ENCODE measurements around the gene TEX50.
"Not testable (repeated sequence)": the region's sequence is repeated elsewhere in the genome, so short reads cannot be mapped to it uniquely, and the experiment has no call there.

Gene TEX50

GRCh38 chr1:173635116-173635515 is at the start of gene TEX50:
Gene TEX50 (plus strand): TSS chr1:173635338. CDS start chr1:173635522, 184 bp downstream.
- DNase-seq = no peak

- DNase-seq = peak; percentile 9
Observed at GRCh38 chr1:173590557-173590956, 44.6 kb upstream of the TEX50 start.

GRCh38 chr1:173591138-173591537 is 44.0 kb upstream of the TEX50 start:
- not testable (repeated sequence) for DNase-seq

DNA sequence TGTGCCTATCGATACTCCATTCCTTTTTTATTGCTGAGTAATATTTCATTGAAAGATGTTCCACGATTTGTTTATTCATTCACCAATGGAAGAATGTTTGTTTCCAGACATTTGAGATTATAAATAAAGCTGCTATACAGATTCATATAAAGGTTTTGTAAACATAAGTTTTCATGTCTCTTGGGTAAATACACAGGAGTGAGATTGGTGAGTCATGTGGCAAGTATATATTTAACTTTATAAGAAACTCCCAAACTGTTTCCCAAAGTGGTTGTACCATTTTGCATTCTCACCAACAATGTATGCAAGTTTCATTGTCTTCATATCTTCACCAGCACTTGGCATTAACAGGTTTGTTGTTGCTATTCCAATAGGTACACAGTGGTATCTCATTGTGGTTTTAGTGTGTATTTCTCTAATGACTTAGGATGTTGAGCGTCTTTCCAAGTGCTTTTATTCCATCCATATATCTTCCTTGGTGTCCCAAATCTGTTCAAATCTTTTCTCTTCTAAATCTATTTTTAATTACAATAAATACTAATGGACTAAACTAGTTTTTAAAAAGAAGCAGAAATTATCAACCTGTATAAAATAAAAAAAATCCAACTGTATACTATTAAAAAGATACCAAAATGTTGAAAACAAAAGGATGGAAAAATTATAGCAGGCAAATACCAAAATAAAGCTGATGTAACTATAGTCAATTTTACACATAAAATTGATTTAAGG is 38.9 kb upstream of the TEX50 start:
- no peak for DNase-seq

GRCh38 chr1:173601588-173601987 is 33.5 kb upstream of the TEX50 start:
- DNase-seq = no peak

- DNase-seq = no peak
Observed at GRCh38 chr1:173603056-173603591, 32.0 kb upstream of the TEX50 start, which contains the start of gene SLC9C2. Gene SLC9C2 (minus strand): TSS chr1:173603072. CDS start chr1:173601776, 1,296 bp downstream.

DNA sequence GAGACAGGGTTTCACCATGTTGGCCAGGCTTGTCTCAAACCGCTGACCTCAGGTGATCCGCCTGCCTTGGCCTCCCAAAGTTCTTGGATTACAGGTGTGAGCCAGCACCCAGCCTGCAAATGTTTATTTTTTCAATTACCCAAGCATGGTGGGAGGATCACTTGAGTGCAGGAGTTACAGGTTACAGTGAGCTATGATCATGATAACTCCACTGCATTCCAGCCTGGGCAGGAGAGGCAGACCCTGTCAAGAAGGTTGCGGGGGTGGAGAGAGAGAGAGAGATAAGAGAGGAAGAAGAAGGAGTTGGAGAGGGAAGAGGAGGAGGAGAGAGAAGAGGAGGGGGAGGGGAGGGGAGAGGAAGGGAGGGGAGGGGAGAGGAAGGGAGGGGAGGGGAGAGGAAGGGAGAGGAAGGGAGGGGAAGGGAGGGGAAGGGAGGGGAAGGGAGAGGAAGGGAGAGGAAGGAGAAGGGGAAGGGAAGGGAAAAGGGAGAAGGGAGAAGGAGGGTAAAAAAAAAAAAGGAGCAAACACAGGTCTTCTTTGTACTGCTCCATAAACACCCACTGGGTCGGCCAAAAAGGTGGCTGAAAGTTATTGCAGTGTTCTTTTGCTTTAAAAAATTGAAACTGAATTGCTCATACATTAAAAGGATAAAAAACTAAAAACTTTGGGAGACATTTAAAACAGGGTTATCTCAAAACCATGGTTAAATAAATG is 26.5 kb upstream of the TEX50 start:
- DNase-seq = no peak

DNA sequence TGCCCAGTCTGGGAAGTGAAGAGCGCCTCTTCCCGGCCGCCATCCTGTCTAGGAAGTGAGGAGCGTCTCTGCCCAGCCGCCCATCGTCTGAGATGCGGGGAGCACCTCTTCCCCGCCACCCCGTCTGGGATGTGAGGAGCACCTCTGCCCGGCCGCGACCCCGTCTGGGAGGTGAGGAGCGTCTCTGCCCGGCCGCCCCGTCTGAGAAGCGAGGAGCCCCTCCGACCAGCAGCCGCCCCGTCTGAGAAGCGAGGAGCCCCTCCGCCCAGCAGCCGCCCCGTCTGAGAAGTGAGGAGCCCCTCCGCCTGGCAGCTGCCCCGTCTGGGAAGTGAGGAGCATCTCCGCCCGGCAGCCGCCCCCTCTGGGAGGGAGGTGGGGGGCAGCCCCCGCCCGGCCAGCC is 22.1 kb upstream of the TEX50 start:
- DNase-seq = not testable (repeated sequence)

- no peak for DNase-seq
Observed at GRCh38 chr1:173616859-173617258, 18.3 kb upstream of the TEX50 start.

DNA sequence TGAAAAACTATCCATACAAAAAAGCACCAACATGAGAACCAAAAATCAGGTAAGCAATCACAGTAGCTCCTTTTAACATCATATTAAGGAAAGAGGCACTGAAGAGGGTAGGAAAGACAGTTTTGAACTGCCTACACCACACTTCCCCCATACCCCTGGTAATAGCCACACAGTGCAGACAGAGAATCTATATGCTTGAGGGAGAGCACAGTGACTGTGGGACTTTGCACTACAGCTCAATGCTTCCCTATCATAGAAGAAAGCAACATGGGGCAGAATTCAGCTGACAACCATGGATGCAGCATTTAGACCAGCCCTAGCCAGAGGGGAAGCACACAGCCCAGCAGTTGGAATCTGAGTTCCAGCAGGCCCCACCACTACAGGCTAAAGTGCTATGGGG is 7.9 kb upstream of the TEX50 start:
- DNase-seq = no peak

DNA sequence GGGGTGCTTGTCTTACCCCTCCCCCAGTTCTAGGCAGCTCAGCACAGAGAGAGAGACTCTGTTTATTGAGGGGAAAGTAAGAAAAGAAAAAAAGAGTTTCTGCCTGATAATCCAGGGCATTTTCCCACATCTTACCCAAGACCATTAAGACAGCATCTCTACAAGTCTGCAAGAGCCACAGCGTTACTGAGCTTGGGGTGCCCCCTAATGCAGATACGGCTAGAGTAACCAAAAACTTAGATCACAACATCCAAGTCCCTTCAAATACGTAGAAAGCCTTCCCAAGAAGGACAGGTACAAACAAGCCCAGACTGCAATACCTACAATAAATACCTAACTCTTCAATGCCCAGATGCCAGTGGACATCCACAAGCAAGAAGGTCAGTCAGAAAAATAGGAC is 6.2 kb upstream of the TEX50 start:
- no peak for DNase-seq

DNA sequence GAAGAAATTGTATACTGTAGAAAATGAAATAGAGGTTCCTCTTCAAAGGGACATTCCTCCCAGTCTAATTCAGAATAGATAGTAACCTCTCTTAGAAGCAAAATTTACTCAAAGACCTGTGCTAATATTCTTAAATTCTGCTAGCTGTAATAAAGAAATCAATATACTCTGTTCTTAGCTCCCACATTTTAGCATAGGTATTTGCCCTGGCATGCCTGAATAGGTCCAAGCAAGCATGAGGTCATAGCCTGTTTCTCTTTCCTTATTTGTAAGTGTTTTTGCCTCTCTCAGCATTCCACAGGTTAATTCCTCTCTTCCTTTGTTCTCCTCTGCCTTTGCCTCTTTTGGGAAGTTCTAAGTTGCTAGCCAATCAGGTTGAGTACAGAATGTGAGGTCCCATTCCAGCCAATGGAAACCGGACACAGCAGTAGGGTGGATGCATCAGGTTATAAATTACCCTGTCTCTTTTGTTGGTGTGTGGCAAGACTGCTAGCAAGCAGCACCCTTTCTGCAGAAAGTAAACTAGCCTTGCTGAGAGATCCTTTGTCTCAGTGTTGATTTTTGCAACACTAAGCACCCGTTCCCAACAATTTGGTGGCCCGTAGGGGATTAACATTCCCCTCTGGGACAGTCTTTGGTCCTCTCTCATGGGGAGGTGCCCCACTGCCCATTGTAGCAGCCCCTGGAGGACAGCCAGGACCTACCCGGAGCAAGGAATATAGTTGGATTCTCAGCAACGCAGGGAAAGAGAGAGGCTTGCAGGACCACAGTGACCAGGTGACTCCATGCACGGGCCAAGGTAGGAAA is 2.3 kb downstream of the TEX50 start:
- DNase-seq = not testable (repeated sequence)

DNA sequence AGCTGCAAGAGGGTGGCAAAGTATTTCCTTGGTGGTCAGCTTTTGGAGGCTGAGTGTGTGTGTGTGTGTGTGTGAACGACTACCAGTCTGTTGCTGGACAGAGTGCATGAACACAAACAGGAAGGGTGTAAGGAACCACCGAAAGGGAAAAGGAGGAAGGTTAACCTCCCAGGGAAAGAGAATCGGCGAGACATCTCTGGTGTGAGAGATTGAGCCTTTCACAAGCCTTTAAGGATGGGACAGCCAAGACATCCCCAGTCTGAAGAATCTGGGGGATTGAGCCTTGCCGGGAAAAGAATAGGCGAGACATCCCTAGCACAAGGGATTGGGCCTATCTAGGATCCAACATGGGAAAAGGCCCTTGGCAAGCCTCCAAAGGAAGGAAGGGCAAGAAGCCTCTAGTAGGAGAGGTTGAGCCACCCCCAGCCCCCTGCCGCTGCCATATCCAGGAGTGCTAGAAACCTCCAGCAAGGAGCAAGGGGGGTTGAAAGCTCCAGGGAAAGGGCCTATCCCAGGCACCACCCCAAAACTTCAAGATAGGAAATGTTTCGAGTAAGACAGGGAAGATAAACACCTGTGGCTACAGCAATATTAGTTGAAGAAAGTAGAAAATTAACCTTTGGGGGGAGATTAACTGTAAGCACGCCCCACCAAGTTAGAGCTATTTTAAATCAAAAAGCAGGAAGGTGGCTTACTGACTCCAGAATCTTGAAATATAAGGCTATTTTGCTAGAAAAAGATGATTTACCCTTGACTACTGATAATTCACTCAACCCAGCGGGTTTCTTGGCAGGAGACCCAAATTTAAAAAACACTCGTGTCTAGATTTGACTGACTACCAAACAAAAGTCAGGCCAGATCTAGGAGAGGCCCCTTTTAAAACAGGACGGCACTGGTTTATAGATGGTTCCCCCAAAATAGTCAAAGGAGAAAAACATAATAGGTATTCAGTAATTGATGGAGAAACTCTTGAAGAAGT is 3.2 kb downstream of the TEX50 start:
- DNase-seq = no peak

DNA sequence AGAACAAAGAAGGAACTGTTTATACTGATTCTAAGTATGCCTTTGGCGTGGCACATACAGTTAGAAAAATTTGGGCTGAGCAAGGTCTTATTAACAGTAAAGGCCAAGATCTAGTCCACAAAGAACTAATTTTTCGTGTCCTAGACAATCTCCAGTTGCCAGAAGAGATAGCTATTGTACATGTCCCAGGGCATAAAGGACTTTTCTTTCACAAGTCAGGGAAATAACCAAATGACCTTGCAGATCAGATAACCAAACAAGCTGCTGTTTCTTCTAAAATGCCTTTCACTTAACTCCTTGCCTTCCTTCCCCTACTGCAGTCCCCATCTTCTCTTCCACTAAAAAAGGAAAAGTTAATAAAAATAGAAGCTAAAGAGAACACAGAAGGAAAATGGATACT is 4.0 kb downstream of the TEX50 start:
- no peak for DNase-seq

DNA sequence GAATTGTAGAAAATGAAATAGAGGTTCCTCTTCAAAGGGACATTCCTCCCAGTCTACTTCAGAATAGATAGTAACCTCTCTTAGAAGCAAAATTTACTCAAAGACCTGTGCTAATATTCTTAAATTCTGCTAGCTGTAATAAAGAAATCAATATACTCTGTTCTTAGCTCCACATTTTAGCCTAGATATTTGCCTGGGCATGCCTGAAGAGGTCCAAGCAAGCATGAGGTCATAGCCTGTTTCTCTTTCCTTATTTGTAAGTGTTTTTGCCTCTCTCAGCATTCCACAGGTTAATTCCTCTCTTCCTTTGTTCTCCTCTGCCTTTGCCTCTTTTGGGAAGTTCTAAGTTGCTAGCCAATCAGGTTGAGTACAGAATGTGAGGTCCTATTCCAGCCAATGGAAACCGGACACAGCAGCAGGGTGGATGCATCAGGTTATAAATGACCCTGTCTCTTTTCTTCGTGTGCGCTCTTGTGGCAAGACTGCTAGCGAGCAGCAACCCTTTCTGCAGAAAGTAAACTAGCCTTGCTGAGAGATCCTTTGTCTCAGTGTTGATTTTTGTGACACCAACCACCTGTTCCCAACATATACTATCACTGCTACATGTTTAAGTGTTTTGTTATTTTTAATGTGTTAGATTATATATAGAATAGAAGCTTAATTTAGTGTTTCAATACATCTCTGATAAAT is 7.5 kb downstream of the TEX50 start:
- DNase-seq = not testable (repeated sequence)

DNA sequence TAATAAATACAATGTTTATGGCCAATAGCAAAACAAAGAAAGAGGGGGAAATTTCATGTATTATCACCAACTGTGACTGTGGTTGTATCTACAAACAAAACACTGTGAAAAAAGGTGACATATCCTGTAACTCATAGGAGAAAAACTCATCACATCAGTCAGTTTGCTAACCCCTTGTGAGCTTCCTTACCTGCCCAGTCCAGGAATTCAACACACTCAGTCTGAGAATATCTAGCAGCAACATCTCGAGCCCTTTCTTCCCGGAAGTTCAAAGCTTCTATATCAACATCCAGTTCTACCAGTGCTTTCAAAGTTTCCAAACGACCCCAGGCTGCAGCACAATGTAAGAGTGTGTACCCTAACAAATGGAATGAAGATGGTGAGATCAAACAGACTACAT is 11.5 kb downstream of the TEX50 start:
- no peak for DNase-seq

GRCh38 chr1:173648880-173649605 is 13.9 kb downstream of the TEX50 start:
- no peak for DNase-seq

- no peak for DNase-seq
Observed at GRCh38 chr1:173660306-173660705, 25.2 kb downstream of the TEX50 start.

DNA sequence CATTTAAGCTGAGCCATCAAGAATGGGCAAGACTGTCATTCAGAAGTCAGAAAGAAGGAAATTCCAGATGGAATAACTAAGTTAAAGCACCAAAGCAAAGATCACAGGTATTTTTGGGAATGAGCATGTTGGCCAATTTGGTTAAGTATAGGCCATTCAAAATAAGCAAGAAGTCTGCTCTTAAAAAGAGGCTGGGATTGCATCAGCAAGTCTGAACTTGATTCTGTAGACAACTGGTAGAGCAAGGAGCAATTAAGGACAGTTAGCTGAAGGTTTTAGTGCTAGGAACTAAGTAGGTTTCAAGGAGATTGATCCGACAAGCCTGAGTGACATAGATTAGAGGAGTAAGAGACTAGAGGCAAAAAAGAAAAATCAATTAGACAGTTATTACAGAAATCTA is 26.1 kb downstream of the TEX50 start:
- no peak for DNase-seq

DNA sequence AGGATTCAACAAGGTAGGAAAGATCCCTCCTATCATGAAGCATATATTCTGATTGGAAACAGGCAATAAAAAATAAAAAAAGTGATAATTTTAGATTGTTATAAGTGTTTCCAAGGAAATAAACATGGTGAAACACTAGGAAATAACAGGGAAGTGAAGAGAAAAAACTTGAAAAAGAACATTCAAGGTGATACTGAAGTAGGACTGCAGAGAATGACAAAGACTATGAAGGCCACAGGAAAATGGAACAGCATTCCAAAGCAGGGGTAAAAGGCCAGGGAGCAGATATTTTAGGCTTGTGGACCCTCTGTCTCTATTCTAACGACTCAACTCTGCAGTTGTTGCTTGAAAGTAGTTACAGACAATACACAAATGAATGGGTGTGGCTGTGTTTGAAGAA is 26.6 kb downstream of the TEX50 start:
- DNase-seq = no peak

DNA sequence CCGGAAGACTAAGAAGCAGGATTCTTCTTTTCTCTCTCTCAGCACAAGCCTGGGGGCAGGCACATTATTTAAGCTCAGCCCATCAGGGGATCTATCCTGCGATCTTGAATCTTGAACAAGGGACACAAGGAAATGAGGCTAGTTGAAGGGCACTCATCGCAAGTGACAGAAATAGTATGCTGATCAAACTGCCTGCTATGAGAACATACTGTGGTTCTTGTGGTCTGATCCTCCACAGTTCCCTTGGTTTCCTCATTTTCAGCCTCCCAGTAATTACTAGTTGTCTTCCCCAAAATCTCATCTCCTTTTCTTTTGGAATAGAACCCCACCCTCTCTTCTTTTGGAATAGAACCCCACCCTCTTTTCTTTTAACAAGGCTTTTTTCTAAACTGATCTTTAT is 28.0 kb downstream of the TEX50 start:
- DNase-seq = no peak

All from amniotic stem cell (primary cell).